Measurements from ENCODE around the gene LY6G6F.
"Not testable (repeated sequence)": the region's sequence is repeated elsewhere in the genome, so short reads cannot be mapped to it uniquely, and the experiment has no call there.

GRCh38 chr6:31709157-31709556, 2.5 kb downstream of the LY6G6F start:
- TF ChIP-seq CTCF (IDR thresholded peaks at IDR 0.05); EZH2 (IDR thresholded peaks at IDR 0.05; ENCODE audit: borderline replicate concordance, insufficient read depth, low read depth, low read length, poor library complexity, severe bottlenecking): not testable (repeated sequence)
